Endothelial cell of umbilical vein (primary cell): Measurements from ENCODE around the gene TMEM41B. TPM values are rescaled to one million over a fixed set of nuclear protein-coding genes. Genes with fewer than 3 reads are reported as not detected.

Experiments used
- BruUV-seq: library from RNA; stranded (reverse); fragments of 400-500 nt; replicated peaks from 2 replicates; lab custom pipeline; 2021; lab: Mats Ljungman, UMichigan
- CTCF ChIA-PET: fragments of 300-600, 350-600 bp; sonication (Branson Sonifier 250); formaldehyde crosslinking; loops from one replicate; lab custom pipeline; 2021; ENCODE audit warnings: antibody characterized with exemption, inconsistent platforms; lab: Charles Lee
- POLR2A ChIA-PET: fragments of 300-600, 350-600 bp; sonication (Branson Sonifier 250); formaldehyde crosslinking; loops from one replicate; lab custom pipeline; 2021; ENCODE audit warnings: antibody characterized with exemption, inconsistent platforms; lab: Charles Lee
- DNase-seq: peaks from one replicate; pipeline ENCODE4 v3.0.0-alpha.2; 2011; ENCODE audit warnings: low read depth, low spot score
- FAIRE-seq: peaks from 2 replicates; lab custom pipeline; 2011; peaks lifted over from hg19 to GRCh38; lab: Jason Lieb, UNC
- H2AFZ ChIP-seq: 2 replicates; pipeline ENCODE4 v1.6.0; 2012; ENCODE audit warnings: low read depth, low read length, control low read depth, inconsistent platforms
- H3K27ac ChIP-seq: 2 replicates; pipeline ENCODE4 v1.5.1; 2011; ENCODE audit warnings: low read depth, mild to moderate bottlenecking, control low read depth, low read length, moderate library complexity; ENCODE audit not compliant: insufficient read depth
- H3K27me3 ChIP-seq, 2 experiments: 2 replicates each; pipeline versions ENCODE4 v1.6.0 to v1.6.1; 2011; ENCODE audit warnings: low read length in 2 of 2, mixed read lengths in 1 of 2; ENCODE audit not compliant: control insufficient read depth in 2 of 2, insufficient read depth in 2 of 2
- H3K36me3 ChIP-seq, 2 experiments: 2 replicates in 1 of 2; 3 replicates in 1 of 2; pipeline ENCODE4 v1.5.1; 2011; ENCODE audit warnings: low read length in 2 of 2, mild to moderate bottlenecking in 1 of 2, moderate library complexity in 1 of 2; ENCODE audit not compliant: control insufficient read depth in 2 of 2, insufficient read depth in 2 of 2; ENCODE audit errors: extremely low read depth in 1 of 2
- H3K4me1 ChIP-seq: 3 replicates; pipeline ENCODE4 v1.5.1; 2011; ENCODE audit warnings: mild to moderate bottlenecking, low read length; ENCODE audit not compliant: control insufficient read depth, insufficient read depth; ENCODE audit errors: extremely low read depth
- H3K4me2 ChIP-seq: 2 replicates; pipeline ENCODE4 v1.6.1; 2011; ENCODE audit warnings: low read length, control low read depth, mixed read lengths; ENCODE audit not compliant: insufficient read depth
- H3K4me3 ChIP-seq, 3 experiments: fragments of 200-600 bp in 1 of 3; sonication (generic), shearing (Covaris generic) in 1 of 3; replicated peaks in 1 of 3; 2 replicates each; pipeline ENCODE4 v1.5.1; 2011 to 2016; ENCODE audit warnings: control low read depth in 3 of 3, low read length in 3 of 3, mild to moderate bottlenecking in 2 of 3, inconsistent platforms in 1 of 3, low read depth in 1 of 3, moderate library complexity in 1 of 3; ENCODE audit not compliant: insufficient read depth in 1 of 3
- H3K79me2 ChIP-seq: 2 replicates; pipeline ENCODE4 v1.6.0; 2012; ENCODE audit warnings: low read length, inconsistent platforms; ENCODE audit not compliant: control insufficient read depth, insufficient read depth
- H3K9ac ChIP-seq: replicated peaks from 2 replicates; pipeline ENCODE3; 2011; ENCODE audit warnings: low read length, control low read depth; ENCODE audit not compliant: insufficient read depth; ENCODE audit errors: extremely low read depth
- H3K9me1 ChIP-seq: replicated peaks from 3 replicates; pipeline ENCODE4 v1.6.0; 2011; ENCODE audit warnings: mild to moderate bottlenecking, low read length; ENCODE audit not compliant: control insufficient read depth, insufficient read depth; ENCODE audit errors: extremely low read depth
- H3K9me3 ChIP-seq: replicated peaks from 2 replicates; pipeline ENCODE4 v1.5.1; 2012; ENCODE audit warnings: low read length, inconsistent platforms; ENCODE audit not compliant: control insufficient read depth, insufficient read depth
- H4K20me1 ChIP-seq: replicated peaks from 2 replicates; pipeline ENCODE3; 2011; ENCODE audit warnings: mild to moderate bottlenecking, low read length; ENCODE audit not compliant: control insufficient read depth, insufficient read depth; ENCODE audit errors: extremely low read depth
- EZH2 ChIP-seq: IDR thresholded peaks from 2 replicates; pipeline ENCODE4 v1.6.1; 2012; ENCODE audit warnings: borderline replicate concordance, low read depth, mild to moderate bottlenecking, moderate library complexity, low read length, inconsistent platforms; ENCODE audit not compliant: severe bottlenecking
- FOS ChIP-seq: IDR thresholded peaks from 2 replicates; pipeline ENCODE4 v1.6.1; 2011; ENCODE audit warnings: mild to moderate bottlenecking, low read length, moderate library complexity, borderline replicate concordance; ENCODE audit not compliant: insufficient read depth
- GATA2 ChIP-seq: IDR thresholded peaks from 2 replicates; pipeline ENCODE4 v1.7.0; 2011; ENCODE audit warnings: low read depth, mild to moderate bottlenecking, moderate library complexity, mixed read lengths, low read length; ENCODE audit not compliant: insufficient read length, insufficient read depth
- JUN ChIP-seq: IDR thresholded peaks from 2 replicates; pipeline ENCODE4 v1.6.1; 2011; ENCODE audit warnings: borderline replicate concordance, low read depth; ENCODE audit not compliant: insufficient read length, insufficient read depth
- MYC ChIP-seq: IDR thresholded peaks from one replicate; pipeline ENCODE4 v1.6.1; 2011; ENCODE audit warnings: mild to moderate bottlenecking, low read depth, low read length
- POLR2A ChIP-seq: IDR thresholded peaks from 2 replicates; pipeline ENCODE4 v1.6.1; 2012; ENCODE audit warnings: low read depth, mild to moderate bottlenecking, control low read depth, low read length
- POLR2AphosphoS5 ChIP-seq: IDR thresholded peaks from 2 replicates; pipeline ENCODE4 v1.6.1; 2012; ENCODE audit warnings: low read depth, mild to moderate bottlenecking, control low read depth, low read length, moderate library complexity; ENCODE audit not compliant: insufficient read depth
- dilution Hi-C: fragments of 300-500 bp; cut with MboI; formaldehyde crosslinking; loops from one replicate; pipeline ENCODE4 v1.15.0; 2019; ENCODE audit warnings: low sequenced_read_pairs; ENCODE audit not compliant: extremely low pct_ligation_motif_present
- intact Hi-C: fragments of 100-400 bp; cut with micrococcal nuclease; formaldehyde crosslinking; loops from one replicate; pipeline ENCODE4 v1.10.0; 2022
- polyA plus RNA-seq, 4 experiments: library from polyadenylated mRNA; depleted of rRNA in 3 of 4; stranded (reverse) in 3 of 4; unstranded in 1 of 4; fragments of >200 nt; gene quantifications; 2 replicates each; pipeline versions ENCODE4 v1.2.1 to v1.2.3, GENCODE V29; 2011 to 2012; ENCODE audit warnings: missing spikeins in 1 of 4
- total RNA-seq: library from RNA; stranded (reverse); gene quantifications from 2 replicates; pipeline ENCODE4 v1.2.3, GENCODE V29; 2021
- TF ChIP-seq, protein P1 (sequence below), 2 donors: IDR thresholded peaks; 1 replicate in 1 of 2; 2 replicates in 1 of 2; pipeline ENCODE4 v1.5.1; 2011; ENCODE audit warnings: low read length in 2 of 2, mild to moderate bottlenecking in 2 of 2, moderate library complexity in 2 of 2, control low read depth in 1 of 2, inconsistent platforms in 1 of 2, low read depth in 1 of 2; ENCODE audit not compliant: insufficient read depth in 1 of 2; ENCODE audit errors: extremely low read depth in 1 of 2
- TF ChIP-seq, protein P2 (sequence below): IDR thresholded peaks from 2 replicates; pipeline ENCODE4 v1.6.1; 2011; ENCODE audit not compliant: insufficient read depth, insufficient read length

TMEM41B gene
- total and polyA plus RNA-seq, 2 donors (not counting 3 experiments of a cell fraction or from before 2014, with no cell fraction given): 16.6 to 39.0 TPM

DNA sequence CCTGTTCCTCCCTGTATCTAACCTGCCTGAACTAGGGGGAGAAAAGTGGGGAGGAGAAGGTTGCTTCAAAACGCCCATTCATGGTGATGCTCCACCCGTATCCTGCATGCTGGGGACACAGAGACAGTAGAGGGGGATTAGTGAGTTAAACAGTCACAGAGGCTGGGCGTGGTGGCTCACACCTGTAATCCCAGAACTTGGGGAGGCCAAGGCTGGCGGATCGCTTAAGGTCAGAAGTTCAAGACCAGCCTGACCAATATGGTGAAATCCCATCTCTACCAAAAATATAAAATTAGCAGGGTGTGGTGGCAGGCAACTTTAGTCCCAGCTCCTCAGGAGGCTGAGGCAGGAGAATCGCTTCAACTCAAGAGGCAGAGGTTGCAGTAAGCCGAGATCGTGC is 47.5 kb downstream of the TMEM41B start:
- Histone ChIP-seq H3K9me1 (no peaks in the 10 kb centered on the region), H3K9me3 (no peaks in the 10 kb centered on the region), H3K79me2 (peaks cover 27% of the 10 kb centered on the region), H3K4me1 (peaks cover 2% of the 10 kb centered on the region), H3K27me3 (no peaks in the 10 kb centered on the region), H4K20me1 (no peaks in the 10 kb centered on the region), H2AFZ (no peak overlapping the region), H3K4me2 (no peak overlapping the region), H3K36me3 (no peaks in the 10 kb centered on the region), H3K9ac (no peak overlapping the region), H3K4me3 (no peak overlapping the region), H3K27ac (no peak overlapping the region)
- FAIRE-seq (no peak), DNase-seq (no peak)
- intact Hi-C loops: loop anchor here (5.0 to 10.0 kb wide), 2 partner anchors 45 to 352 kb away; partner anchors contain the start of genes AKIP1 and TMEM41B
- CTCF ChIA-PET: interaction anchor here (1.0 to 1.2 kb wide), 2 partner anchors 8 to 240 kb away, joined by 3 to 4 read pairs; no protein-coding TSS in a partner anchor
- BruUV-seq: no TSS peak
- TF ChIP-seq, protein P1, sequence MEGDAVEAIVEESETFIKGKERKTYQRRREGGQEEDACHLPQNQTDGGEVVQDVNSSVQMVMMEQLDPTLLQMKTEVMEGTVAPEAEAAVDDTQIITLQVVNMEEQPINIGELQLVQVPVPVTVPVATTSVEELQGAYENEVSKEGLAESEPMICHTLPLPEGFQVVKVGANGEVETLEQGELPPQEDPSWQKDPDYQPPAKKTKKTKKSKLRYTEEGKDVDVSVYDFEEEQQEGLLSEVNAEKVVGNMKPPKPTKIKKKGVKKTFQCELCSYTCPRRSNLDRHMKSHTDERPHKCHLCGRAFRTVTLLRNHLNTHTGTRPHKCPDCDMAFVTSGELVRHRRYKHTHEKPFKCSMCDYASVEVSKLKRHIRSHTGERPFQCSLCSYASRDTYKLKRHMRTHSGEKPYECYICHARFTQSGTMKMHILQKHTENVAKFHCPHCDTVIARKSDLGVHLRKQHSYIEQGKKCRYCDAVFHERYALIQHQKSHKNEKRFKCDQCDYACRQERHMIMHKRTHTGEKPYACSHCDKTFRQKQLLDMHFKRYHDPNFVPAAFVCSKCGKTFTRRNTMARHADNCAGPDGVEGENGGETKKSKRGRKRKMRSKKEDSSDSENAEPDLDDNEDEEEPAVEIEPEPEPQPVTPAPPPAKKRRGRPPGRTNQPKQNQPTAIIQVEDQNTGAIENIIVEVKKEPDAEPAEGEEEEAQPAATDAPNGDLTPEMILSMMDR (IDR thresholded peaks at IDR 0.05; ENCODE audit: extremely low read depth in 1 of 2, insufficient read depth in 1 of 2, low read depth in 1 of 2, low read length in 2 of 2): no peak
- TF ChIP-seq FOS (no peak), EZH2 (no peak), POLR2A (no peak), JUN (no peak), MYC (no peak), GATA2 (no peak), POLR2AphosphoS5 (no peak)
- TF ChIP-seq, protein P2, sequence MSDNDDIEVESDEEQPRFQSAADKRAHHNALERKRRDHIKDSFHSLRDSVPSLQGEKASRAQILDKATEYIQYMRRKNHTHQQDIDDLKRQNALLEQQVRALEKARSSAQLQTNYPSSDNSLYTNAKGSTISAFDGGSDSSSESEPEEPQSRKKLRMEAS: no peak
- POLR2A ChIA-PET: no interaction called here
- dilution Hi-C loops: no loop called here
